NCI-H1694 treated with DMSO at 0.1 percent for 48 hours (cell line): ENCODE measurements around the gene TAB2.
"Not testable (repeated sequence)": the region's sequence is repeated elsewhere in the genome, so short reads cannot be mapped to it uniquely, and the experiment has no call there.

Experiments used
- DNase-seq: peaks from one replicate; lab custom pipeline; 2025; lab: John Stamatoyannopoulos, UW

Gene TAB2

GRCh38 chr6:149313070-149313469, 4.4 kb upstream of the TAB2 start:
- DNase-seq, result no peak

- DNase-seq, result no peak
These were observed 3.7 kb upstream of the TAB2 start for GRCh38 chr6:149313861-149314260.

GRCh38 chr6:149314325-149314905, 3.1 kb upstream of the TAB2 start:
- DNase-seq, result no peak

- DNase-seq, result no peak
These were observed 1.3 kb upstream of the TAB2 start for GRCh38 chr6:149316108-149316727.

- peak; percentile 66 for DNase-seq
These were observed 520 bp upstream of the TAB2 start for GRCh38 chr6:149316740-149317643.

GRCh38 chr6:149318581-149319286, 1.2 kb downstream of the TAB2 start:
- no peak for DNase-seq

- DNase-seq, result no peak
These were observed 1.9 kb downstream of the TAB2 start for GRCh38 chr6:149319422-149319821.

GRCh38 chr6:149320016-149320415, 2.5 kb downstream of the TAB2 start:
- DNase-seq, result not testable (repeated sequence)

- no peak for DNase-seq
These were observed 3.3 kb downstream of the TAB2 start for GRCh38 chr6:149320796-149321195.

GRCh38 chr6:149323353-149323752, 5.8 kb downstream of the TAB2 start:
- DNase-seq, result no peak

GRCh38 chr6:149323925-149324324, 6.4 kb downstream of the TAB2 start:
- no peak for DNase-seq

- no peak for DNase-seq
These were observed 6.9 kb downstream of the TAB2 start for GRCh38 chr6:149324428-149324827.

GRCh38 chr6:149325648-149326236, 8.2 kb downstream of the TAB2 start:
- no peak for DNase-seq

GRCh38 chr6:149327638-149328037, 10.1 kb downstream of the TAB2 start:
- no peak for DNase-seq

- DNase-seq, result no peak
These were observed 10.6 kb downstream of the TAB2 start for GRCh38 chr6:149328083-149328482.

- DNase-seq, result no peak
These were observed 12.0 kb downstream of the TAB2 start for GRCh38 chr6:149329529-149329928.

GRCh38 chr6:149330133-149330532, 12.6 kb downstream of the TAB2 start:
- no peak for DNase-seq

- no peak for DNase-seq
These were observed 13.7 kb downstream of the TAB2 start for GRCh38 chr6:149331043-149331807.

- no peak for DNase-seq
These were observed 14.4 kb downstream of the TAB2 start for GRCh38 chr6:149331871-149332270.

- DNase-seq, result no peak
These were observed 15.2 kb downstream of the TAB2 start for GRCh38 chr6:149332602-149333265.

- no peak for DNase-seq
These were observed 15.7 kb downstream of the TAB2 start for GRCh38 chr6:149333266-149333620.
